ENCODE measurements around the gene YWHAQ. TPM values are rescaled to one million over a fixed set of nuclear protein-coding genes. Genes with fewer than 3 reads are reported as not detected.

YWHAQ gene
- total and polyA plus RNA-seq, 2 donors from 2014 or later, result 168 to 262 TPM

DNA sequence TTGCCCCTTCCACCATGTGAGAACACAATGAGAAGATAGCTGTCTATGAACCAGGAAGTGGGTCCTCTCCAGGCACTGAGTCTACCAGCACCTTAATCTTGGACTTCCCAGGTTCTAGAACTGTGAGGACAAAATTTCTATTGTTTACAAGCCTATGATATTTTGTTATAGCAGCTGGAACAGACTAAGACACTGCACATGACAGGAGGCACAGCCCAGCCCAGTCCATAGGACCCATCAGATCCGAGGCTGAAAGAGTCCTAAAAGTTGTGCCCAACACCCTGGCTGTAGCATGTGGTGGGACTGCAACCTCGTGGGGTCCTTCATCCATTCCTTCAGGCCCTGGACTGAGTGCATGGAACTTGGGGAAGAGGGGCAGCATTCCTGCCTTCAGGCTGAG is 48.4 kb upstream of the YWHAQ start:
- DNase-seq (no peak), FAIRE-seq (no peak)
- Histone ChIP-seq H3K27me3 (ENCODE audit: control insufficient read depth, insufficient read depth, low read length) (no peaks in the 10 kb centered on the region), H3K4me3 (ENCODE audit: low read length in 3 of 3) (no peak overlapping the region), H3K9ac (ENCODE audit: low read length in 3 of 3) (no peak overlapping the region), H3K27ac (ENCODE audit: low read depth in 2 of 2, low read length in 2 of 2) (no peak overlapping the region), H3K4me1 (ENCODE audit: control insufficient read depth in 2 of 3, insufficient read depth in 2 of 3, low read depth in 1 of 3, low read length in 3 of 3) (no peaks in the 10 kb centered on the region), H3K9me3 (ENCODE audit: control insufficient read depth in 2 of 3, insufficient read depth in 1 of 3, low read length in 3 of 3) (no peaks in the 10 kb centered on the region), H3K36me3 (ENCODE audit: control insufficient read depth in 2 of 3, insufficient read depth in 3 of 3, low read length in 3 of 3) (no peaks in the 10 kb centered on the region)
- intact Hi-C loops (cut with DNase I), result no loop called here
- TF ChIP-seq, protein P1, sequence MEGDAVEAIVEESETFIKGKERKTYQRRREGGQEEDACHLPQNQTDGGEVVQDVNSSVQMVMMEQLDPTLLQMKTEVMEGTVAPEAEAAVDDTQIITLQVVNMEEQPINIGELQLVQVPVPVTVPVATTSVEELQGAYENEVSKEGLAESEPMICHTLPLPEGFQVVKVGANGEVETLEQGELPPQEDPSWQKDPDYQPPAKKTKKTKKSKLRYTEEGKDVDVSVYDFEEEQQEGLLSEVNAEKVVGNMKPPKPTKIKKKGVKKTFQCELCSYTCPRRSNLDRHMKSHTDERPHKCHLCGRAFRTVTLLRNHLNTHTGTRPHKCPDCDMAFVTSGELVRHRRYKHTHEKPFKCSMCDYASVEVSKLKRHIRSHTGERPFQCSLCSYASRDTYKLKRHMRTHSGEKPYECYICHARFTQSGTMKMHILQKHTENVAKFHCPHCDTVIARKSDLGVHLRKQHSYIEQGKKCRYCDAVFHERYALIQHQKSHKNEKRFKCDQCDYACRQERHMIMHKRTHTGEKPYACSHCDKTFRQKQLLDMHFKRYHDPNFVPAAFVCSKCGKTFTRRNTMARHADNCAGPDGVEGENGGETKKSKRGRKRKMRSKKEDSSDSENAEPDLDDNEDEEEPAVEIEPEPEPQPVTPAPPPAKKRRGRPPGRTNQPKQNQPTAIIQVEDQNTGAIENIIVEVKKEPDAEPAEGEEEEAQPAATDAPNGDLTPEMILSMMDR (IDR thresholded peaks at IDR 0.05; ENCODE audit: borderline replicate concordance, extremely low read depth, insufficient read depth), result no peak

DNA sequence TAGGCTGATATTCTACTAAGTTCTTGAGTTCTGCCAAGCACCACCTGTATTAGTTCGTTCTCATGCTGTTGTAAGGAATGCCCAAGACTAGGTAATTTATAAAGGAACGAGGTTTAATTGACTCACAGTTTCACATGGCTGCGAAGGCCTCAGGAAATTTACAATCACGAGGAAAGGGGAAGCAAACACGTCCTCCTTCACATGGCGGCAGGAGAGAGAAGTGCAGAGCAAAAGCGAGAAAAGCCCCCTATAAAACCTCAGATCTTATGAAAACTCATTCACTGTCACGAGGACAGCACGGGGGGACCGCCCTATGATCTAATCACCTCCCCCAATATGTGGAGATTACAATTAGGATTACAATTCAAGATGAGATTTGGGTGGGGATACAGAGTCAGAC is 47.7 kb upstream of the YWHAQ start:
- intact Hi-C loops (cut with DNase I), result no loop called here
- Histone ChIP-seq H3K27me3 (ENCODE audit: control insufficient read depth, insufficient read depth, low read length) (no peaks in the 10 kb centered on the region), H3K4me3 (ENCODE audit: low read length in 3 of 3) (no peak overlapping the region), H3K9me3 (ENCODE audit: control insufficient read depth in 2 of 3, insufficient read depth in 1 of 3, low read length in 3 of 3) (no peaks in the 10 kb centered on the region), H3K9ac (ENCODE audit: low read length in 3 of 3) (no peak overlapping the region), H3K4me1 (ENCODE audit: control insufficient read depth in 2 of 3, insufficient read depth in 2 of 3, low read depth in 1 of 3, low read length in 3 of 3) (no peaks in the 10 kb centered on the region), H3K27ac (ENCODE audit: low read depth in 2 of 2, low read length in 2 of 2) (no peak overlapping the region), H3K36me3 (ENCODE audit: control insufficient read depth in 2 of 3, insufficient read depth in 3 of 3, low read length in 3 of 3) (no peaks in the 10 kb centered on the region)
- DNase-seq (peak in 1 of 5 donors; percentile 19), FAIRE-seq (no peak)
- TF ChIP-seq, protein P1 (IDR thresholded peaks at IDR 0.05; ENCODE audit: borderline replicate concordance, extremely low read depth, insufficient read depth), result no peak

DNA sequence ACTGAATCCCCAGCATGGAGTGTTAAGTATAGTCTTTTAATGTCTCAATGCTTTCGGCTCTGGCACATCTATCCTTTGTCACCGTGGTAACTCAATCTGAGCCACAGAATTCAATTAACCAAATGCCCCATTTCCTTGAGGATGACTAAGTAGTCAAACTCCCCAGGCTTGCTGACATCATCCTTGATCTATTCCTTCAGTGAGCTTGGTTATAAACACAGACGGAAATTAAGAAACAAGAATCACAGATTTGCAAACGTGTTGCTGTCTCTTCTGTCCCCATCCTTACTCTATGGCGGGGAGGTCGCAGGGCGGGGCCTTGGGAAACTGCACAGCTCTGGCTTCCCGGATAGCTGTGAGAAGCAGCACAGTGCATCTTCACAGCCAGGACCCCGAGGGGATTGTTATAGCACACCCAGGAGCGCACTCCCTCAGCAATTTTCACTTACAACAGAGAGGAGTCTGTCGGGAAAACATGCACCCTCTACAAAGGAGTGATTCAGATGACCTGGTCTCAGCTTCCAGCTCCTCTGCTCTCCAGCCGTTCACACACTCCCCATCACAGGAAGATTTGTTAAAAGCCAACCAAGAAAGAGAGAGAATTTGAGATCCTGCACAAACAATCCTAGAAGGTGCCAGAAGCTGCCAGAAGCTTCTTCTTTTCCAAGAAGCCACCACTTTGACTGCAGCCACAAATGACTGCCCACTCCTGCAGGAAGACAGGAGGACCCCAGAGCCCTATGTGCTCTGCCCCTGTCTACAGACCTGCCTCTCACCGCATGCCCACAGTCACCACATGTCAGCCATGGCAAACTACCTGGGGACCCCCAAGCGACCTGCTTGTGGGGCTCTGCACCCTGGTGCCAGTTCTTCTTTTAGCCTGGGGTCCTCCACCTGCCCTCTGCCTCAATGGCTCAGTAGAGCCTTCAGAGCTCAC is 44.9 kb upstream of the YWHAQ start:
- Histone ChIP-seq H3K9ac (ENCODE audit: low read length in 3 of 3) (no peak overlapping the region), H3K27me3 (ENCODE audit: control insufficient read depth, insufficient read depth, low read length) (no peaks in the 10 kb centered on the region), H3K36me3 (ENCODE audit: control insufficient read depth in 2 of 3, insufficient read depth in 3 of 3, low read length in 3 of 3) (no peaks in the 10 kb centered on the region), H3K27ac (ENCODE audit: low read depth in 2 of 2, low read length in 2 of 2) (no peak overlapping the region), H3K4me1 (ENCODE audit: control insufficient read depth in 2 of 3, insufficient read depth in 2 of 3, low read depth in 1 of 3, low read length in 3 of 3) (no peaks in the 10 kb centered on the region), H3K4me3 (ENCODE audit: low read length in 3 of 3) (no peak overlapping the region), H3K9me3 (ENCODE audit: control insufficient read depth in 2 of 3, insufficient read depth in 1 of 3, low read length in 3 of 3) (no peaks in the 10 kb centered on the region)
- DNase-seq (peak in 3 of 5 donors; percentile 41 to 70 (median 69)), FAIRE-seq (no peak)
- intact Hi-C loops (cut with DNase I), result no loop called here
- TF ChIP-seq, protein P1 (IDR thresholded peaks at IDR 0.05; ENCODE audit: borderline replicate concordance, extremely low read depth, insufficient read depth), result no peak
